HG03066 (cell line): ENCODE measurements around the gene C11orf52.

Experiments used
- ATAC-seq: cut with Tn5 transposase; IDR thresholded peaks from one replicate; pipeline ENCODE4 v1.9.1; 2021; ENCODE audit warnings: low read depth; ENCODE audit not compliant: unreplicated experiment

C11orf52 gene

GRCh38 chr11:111969344-111969743 is 50.6 kb downstream of the C11orf52 start:
- no peak for ATAC-seq

GRCh38 chr11:111974446-111974845 is 55.7 kb downstream of the C11orf52 start:
- ATAC-seq, result no peak

- no peak for ATAC-seq
Observed at GRCh38 chr11:111975076-111975806, 56.5 kb downstream of the C11orf52 start.

GRCh38 chr11:111976119-111976766 is 57.5 kb downstream of the C11orf52 start:
- no peak for ATAC-seq
